ENCODE data around the gene ROCK2.

The ROCK2 gene

DNA sequence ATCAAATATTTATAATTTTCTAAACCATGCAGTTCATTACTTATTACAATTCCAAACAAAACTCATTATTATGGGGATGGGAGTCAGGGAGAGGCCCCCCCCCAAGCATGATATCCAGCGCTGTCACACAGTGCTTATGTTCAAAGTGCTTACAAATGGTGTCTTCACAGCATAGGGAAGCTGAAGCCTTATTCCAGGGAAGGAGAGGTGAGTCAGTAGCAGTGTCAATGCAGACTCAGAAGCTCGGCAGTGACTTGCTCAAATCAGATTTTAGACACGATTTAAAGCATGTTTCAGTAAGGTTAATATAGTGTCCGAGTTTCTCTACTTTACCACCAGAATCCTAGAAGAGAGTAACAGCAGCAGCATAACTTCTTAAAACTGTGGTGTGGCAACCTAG, 164.5 kb downstream of the ROCK2 start:
- DNase-seq (ENCODE audit: low read depth) = no peak
- no peak overlapping the region for H3K4me3 ChIP-seq (ENCODE audit: low read depth, low read length)
- TF ChIP-seq, protein P1, sequence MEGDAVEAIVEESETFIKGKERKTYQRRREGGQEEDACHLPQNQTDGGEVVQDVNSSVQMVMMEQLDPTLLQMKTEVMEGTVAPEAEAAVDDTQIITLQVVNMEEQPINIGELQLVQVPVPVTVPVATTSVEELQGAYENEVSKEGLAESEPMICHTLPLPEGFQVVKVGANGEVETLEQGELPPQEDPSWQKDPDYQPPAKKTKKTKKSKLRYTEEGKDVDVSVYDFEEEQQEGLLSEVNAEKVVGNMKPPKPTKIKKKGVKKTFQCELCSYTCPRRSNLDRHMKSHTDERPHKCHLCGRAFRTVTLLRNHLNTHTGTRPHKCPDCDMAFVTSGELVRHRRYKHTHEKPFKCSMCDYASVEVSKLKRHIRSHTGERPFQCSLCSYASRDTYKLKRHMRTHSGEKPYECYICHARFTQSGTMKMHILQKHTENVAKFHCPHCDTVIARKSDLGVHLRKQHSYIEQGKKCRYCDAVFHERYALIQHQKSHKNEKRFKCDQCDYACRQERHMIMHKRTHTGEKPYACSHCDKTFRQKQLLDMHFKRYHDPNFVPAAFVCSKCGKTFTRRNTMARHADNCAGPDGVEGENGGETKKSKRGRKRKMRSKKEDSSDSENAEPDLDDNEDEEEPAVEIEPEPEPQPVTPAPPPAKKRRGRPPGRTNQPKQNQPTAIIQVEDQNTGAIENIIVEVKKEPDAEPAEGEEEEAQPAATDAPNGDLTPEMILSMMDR (IDR thresholded peaks at IDR 0.05; ENCODE audit: low read depth, low read length, missing control alignments) = no peak

DNA sequence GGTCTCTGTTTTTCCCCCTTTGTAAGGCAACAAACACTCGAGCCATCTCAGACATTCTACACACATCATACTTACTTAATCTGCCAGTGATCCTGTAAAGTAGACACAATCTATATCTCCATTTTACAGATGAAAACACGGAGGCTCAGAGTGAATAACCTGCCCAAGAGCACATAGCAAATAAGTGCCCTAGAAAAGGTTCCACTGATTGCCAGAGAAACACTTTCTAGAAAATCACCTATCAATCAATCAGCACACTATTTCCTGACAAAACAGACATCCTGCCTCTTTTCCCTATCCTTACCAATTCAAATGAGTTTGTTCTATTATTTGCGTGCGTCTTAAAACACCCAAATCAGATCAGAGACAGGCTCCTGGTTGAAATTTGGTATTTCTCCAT, 165.2 kb downstream of the ROCK2 start:
- DNase-seq (ENCODE audit: low read depth) = no peak

DNA sequence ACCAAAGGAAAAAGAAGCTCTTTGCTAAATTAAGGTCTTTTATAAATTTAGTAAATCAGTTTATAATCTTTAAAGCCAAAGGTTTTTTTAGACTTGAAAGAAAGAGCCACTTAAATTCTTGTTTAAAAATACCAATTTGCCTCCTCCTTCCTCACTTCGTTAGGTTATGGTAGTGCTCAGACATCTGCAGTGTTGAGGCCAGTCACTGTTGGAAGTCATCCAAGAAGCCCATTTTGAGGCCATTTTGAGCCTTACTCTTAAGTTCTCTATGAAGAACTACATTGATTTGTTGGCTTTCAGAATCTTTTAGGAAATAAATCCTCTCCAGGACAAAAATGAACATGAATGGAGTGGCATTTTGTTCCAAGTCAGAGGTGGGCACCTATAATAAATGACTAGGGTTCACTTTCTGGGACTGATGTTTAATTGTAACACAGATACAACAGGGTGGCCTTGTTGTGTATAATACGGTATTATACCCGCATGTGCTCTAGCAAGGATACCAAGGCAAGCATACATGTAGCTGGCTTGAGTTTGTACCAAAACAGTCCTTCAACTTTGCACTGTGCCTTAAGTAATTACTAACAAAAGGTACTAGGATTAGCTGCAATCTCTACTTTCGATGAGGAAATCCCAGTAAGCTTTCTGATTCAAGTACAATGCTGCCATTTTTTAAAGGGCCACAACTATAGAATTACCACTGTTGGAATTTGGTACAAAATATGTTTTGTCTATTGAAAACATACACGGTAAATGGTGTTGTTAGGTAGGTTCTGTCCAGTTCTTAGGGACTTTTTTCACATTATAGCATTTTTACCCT, 166.4 kb downstream of the ROCK2 start:
- no peak overlapping the region for H3K4me3 ChIP-seq (ENCODE audit: low read depth, low read length)
- TF ChIP-seq, protein P1 (IDR thresholded peaks at IDR 0.05; ENCODE audit: low read depth, low read length, missing control alignments) = no peak
- DNase-seq (ENCODE audit: low read depth) = no peak

More for the DNA sequence above, 165.2 kb downstream of the ROCK2 start:
- TF ChIP-seq, protein P1 (IDR thresholded peaks at IDR 0.05; ENCODE audit: low read depth, low read length, missing control alignments) = no peak
- no peak overlapping the region for H3K4me3 ChIP-seq (ENCODE audit: low read depth, low read length)

DNA sequence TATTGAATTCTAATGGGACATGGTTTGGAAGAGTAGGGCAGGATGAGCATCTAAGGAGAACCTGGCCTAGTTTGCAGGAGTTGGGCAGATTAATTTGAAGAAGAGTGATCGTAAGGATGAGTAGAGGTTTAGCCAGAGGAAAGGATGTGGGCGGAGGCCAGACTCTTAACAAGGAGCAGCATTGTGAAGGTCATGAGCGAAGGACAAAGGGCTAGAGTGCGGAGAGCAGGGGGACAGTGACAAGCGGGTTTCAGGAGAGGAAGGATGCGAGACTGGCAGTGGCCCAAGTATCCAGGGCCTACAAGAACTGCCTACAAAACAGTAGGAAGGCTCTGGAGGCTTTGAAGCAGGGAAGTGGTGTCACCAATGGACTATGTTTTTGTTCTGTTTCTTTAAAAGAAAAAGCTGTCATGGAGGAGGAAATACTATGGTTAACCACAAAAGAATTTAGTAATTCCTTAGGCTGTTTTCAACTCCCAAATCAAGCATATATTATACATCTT, 169.1 kb downstream of the ROCK2 start:
- TF ChIP-seq, protein P1 (IDR thresholded peaks at IDR 0.05; ENCODE audit: low read depth, low read length, missing control alignments) = no peak
- H3K4me3 ChIP-seq (ENCODE audit: low read depth, low read length) = no peak overlapping the region
- DNase-seq (ENCODE audit: low read depth) = no peak

DNA sequence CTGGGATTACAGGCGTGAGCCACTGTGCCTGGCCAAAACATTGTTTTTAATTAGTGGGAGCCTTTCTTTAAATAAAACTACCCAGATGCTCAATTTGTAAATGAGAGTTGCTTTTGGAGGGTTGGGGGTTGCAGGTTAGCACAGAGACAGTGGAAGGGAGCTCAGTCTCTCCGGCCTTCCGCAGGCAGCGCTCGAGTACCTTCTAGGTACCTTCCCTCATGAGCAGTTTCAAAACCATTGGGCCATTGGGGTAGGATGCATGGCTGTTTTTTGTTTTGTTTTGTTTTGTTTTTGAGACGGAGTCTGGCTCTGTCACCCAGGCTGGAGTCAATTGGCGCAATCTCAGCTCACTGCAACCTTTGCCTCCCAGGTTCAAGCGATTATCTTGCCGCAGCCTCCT, 170.2 kb downstream of the ROCK2 start:
- no peak overlapping the region for H3K4me3 ChIP-seq (ENCODE audit: low read depth, low read length)
- no peak for DNase-seq (ENCODE audit: low read depth)
- TF ChIP-seq, protein P1 (IDR thresholded peaks at IDR 0.05; ENCODE audit: low read depth, low read length, missing control alignments) = no peak

DNA sequence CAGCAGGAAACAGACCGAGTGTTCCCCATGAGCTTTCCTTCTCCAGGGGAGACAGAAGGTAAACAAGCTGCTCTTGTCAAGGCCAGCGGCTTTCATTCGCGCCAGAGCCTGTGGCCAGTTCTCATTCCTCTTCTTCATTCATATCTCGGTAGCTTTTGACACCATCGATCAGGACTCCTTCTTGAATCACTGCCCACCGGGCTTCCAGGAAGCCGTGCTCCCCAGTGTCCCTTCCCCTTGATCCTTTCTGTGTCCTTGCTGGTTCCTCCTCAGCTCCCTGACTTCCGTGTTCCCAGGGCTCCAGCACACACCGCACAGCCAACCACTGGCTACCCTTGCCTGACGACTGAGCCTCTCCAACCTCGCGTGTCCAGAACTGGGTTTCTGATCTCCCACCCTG, 175.1 kb downstream of the ROCK2 start:
- no peak overlapping the region for H3K4me3 ChIP-seq (ENCODE audit: low read depth, low read length)
- TF ChIP-seq, protein P1 (IDR thresholded peaks at IDR 0.05; ENCODE audit: low read depth, low read length, missing control alignments) = no peak
- no peak for DNase-seq (ENCODE audit: low read depth)

DNA sequence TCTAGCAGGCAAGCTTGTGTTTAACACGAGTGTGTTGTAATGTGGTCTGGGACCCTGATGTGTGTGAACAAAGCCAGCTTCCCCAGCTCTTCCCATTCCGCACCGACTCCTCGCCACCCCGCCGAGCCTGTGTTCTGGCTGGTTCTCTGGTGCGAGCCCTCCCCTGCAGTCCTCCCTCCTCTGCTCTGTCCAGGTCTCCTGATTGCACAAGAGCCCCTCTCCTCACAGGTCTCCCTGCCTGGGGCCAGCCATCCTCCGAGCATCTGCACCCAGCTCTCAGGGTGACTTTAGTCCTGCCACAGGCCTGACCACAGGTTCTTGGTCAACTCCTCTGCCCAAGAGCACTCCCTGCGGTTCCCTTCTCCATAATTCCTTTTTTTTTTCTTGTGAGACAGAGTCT, 175.9 kb downstream of the ROCK2 start:
- TF ChIP-seq, protein P1 (IDR thresholded peaks at IDR 0.05; ENCODE audit: low read depth, low read length, missing control alignments) = no peak
- no peak for DNase-seq (ENCODE audit: low read depth)

More for the DNA sequence above, 175.9 kb downstream of the ROCK2 start:
- H3K4me3 ChIP-seq (ENCODE audit: low read depth, low read length) = no peak overlapping the region

All from GM12864 (cell line).